ENCODE data around the gene STK32C.

Gene STK32C

GRCh38 chr10:132200344-132201110, 107.2 kb downstream of the STK32C start:
- H3K27ac ChIP-seq, result no peak overlapping the region
- no peak for TF ChIP-seq ZFX (IDR thresholded peaks at IDR 0.05; ENCODE audit: borderline replicate concordance)
- TF ChIP-seq CTCF (IDR thresholded peaks at IDR 0.05), result no peak

GRCh38 chr10:132199854-132200311, 107.9 kb downstream of the STK32C start:
- no peak overlapping the region for H3K27ac ChIP-seq
- TF ChIP-seq ZFX (IDR thresholded peaks at IDR 0.05; ENCODE audit: borderline replicate concordance) (no peak), CTCF (IDR thresholded peaks at IDR 0.05) (no peak)

GRCh38 chr10:132199268-132199853, 108.4 kb downstream of the STK32C start:
- H3K27ac ChIP-seq, result no peak overlapping the region
- TF ChIP-seq CTCF (IDR thresholded peaks at IDR 0.05), result no peak
- TF ChIP-seq ZFX (IDR thresholded peaks at IDR 0.05; ENCODE audit: borderline replicate concordance), result no peak

- no peak overlapping the region for H3K27ac ChIP-seq
- TF ChIP-seq CTCF (IDR thresholded peaks at IDR 0.05), result no peak
- no peak for TF ChIP-seq ZFX (IDR thresholded peaks at IDR 0.05; ENCODE audit: borderline replicate concordance)
Measured at GRCh38 chr10:132198381-132199181, 109.2 kb downstream of the STK32C start.

GRCh38 chr10:132198068-132198370, 109.7 kb downstream of the STK32C start:
- no peak overlapping the region for H3K27ac ChIP-seq
- TF ChIP-seq CTCF (IDR thresholded peaks at IDR 0.05) (no peak), ZFX (IDR thresholded peaks at IDR 0.05; ENCODE audit: borderline replicate concordance) (no peak)

- H3K27ac ChIP-seq, result no peak overlapping the region
- TF ChIP-seq CTCF (IDR thresholded peaks at IDR 0.05), result no peak
- no peak for TF ChIP-seq ZFX (IDR thresholded peaks at IDR 0.05; ENCODE audit: borderline replicate concordance)
Measured at GRCh38 chr10:132197271-132198067, 110.3 kb downstream of the STK32C start.

Data from 22Rv1 (cell line).